ENCODE measurements around the gene CHCHD3.

CHCHD3 gene

GRCh38 chr7:132861424-132861823, 220.5 kb downstream of the CHCHD3 start:
- no peak for DNase-seq (ENCODE audit: low read depth)

GRCh38 chr7:132859199-132859598, 222.7 kb downstream of the CHCHD3 start:
- no peak for DNase-seq (ENCODE audit: low read depth)

- no peak for DNase-seq (ENCODE audit: low read depth)
Measured at GRCh38 chr7:132858760-132859159, 223.1 kb downstream of the CHCHD3 start.

- DNase-seq (ENCODE audit: low read depth): no peak
Measured at GRCh38 chr7:132858251-132858650, 223.6 kb downstream of the CHCHD3 start.

- DNase-seq (ENCODE audit: low read depth): no peak
Measured at GRCh38 chr7:132857703-132858102, 224.2 kb downstream of the CHCHD3 start.

- DNase-seq (ENCODE audit: low read depth): no peak
Measured at GRCh38 chr7:132857031-132857430, 224.9 kb downstream of the CHCHD3 start.

- DNase-seq (ENCODE audit: low read depth): no peak
Measured at GRCh38 chr7:132856416-132856815, 225.5 kb downstream of the CHCHD3 start.

- DNase-seq (ENCODE audit: low read depth): no peak
Measured at GRCh38 chr7:132855901-132856300, 226.0 kb downstream of the CHCHD3 start.

GRCh38 chr7:132854238-132854637, 227.7 kb downstream of the CHCHD3 start:
- no peak for DNase-seq (ENCODE audit: low read depth)

- no peak for DNase-seq (ENCODE audit: low read depth)
Measured at GRCh38 chr7:132847376-132847775, 234.5 kb downstream of the CHCHD3 start.

GRCh38 chr7:132846086-132846485, 235.8 kb downstream of the CHCHD3 start:
- no peak for DNase-seq (ENCODE audit: low read depth)

- no peak for DNase-seq (ENCODE audit: low read depth)
Measured at GRCh38 chr7:132842478-132842877, 239.4 kb downstream of the CHCHD3 start.

GRCh38 chr7:132840199-132840598, 241.7 kb downstream of the CHCHD3 start:
- no peak for DNase-seq (ENCODE audit: low read depth)

- DNase-seq (ENCODE audit: low read depth): no peak
Measured at GRCh38 chr7:132838313-132838712, 243.6 kb downstream of the CHCHD3 start.

GRCh38 chr7:132837529-132837928, 244.4 kb downstream of the CHCHD3 start:
- no peak for DNase-seq (ENCODE audit: low read depth)

GRCh38 chr7:132836746-132837145, 245.1 kb downstream of the CHCHD3 start:
- peak; percentile 12 for DNase-seq (ENCODE audit: low read depth)

GRCh38 chr7:132830941-132831340, 250.9 kb downstream of the CHCHD3 start:
- DNase-seq (ENCODE audit: low read depth): no peak

- DNase-seq (ENCODE audit: low read depth): no peak
Measured at GRCh38 chr7:132828502-132828901, 253.4 kb downstream of the CHCHD3 start.

- no peak for DNase-seq (ENCODE audit: low read depth)
Measured at GRCh38 chr7:132825932-132826835, 255.7 kb downstream of the CHCHD3 start.

GRCh38 chr7:132825222-132825621, 256.7 kb downstream of the CHCHD3 start:
- DNase-seq (ENCODE audit: low read depth): no peak

- DNase-seq (ENCODE audit: low read depth): no peak
Measured at GRCh38 chr7:132819648-132820047, 262.2 kb downstream of the CHCHD3 start.

GRCh38 chr7:132817949-132818348, 263.9 kb downstream of the CHCHD3 start:
- peak; percentile 57 for DNase-seq (ENCODE audit: low read depth)

- DNase-seq (ENCODE audit: low read depth): peak; percentile 2
Measured at GRCh38 chr7:132815696-132816311, 266.1 kb downstream of the CHCHD3 start.
